HepG2 (cell line): ENCODE measurements around the gene ARHGEF4.

ENCODE experiments used
- GLI4 ChIP-seq: sonication (generic); formaldehyde crosslinking; IDR thresholded peaks from 2 replicates; pipeline ENCODE4 v1.5.1; 2020; ENCODE audit warnings: missing genetic modification reagents, mild to moderate bottlenecking, moderate library complexity, borderline replicate concordance
- HMGXB4 ChIP-seq, 2 experiments: sonication (generic) in 1 of 2; formaldehyde crosslinking in 1 of 2; IDR thresholded peaks; 2 replicates each; pipeline versions ENCODE4 v1.4.0 to v1.6.1; 2018 to 2020; ENCODE audit warnings: missing genetic modification reagents in 2 of 2, borderline replicate concordance in 1 of 2, low read depth in 1 of 2, mild to moderate bottlenecking in 1 of 2, missing biosample characterization in 1 of 2
- MAFG ChIP-seq: sonication (generic); formaldehyde crosslinking; IDR thresholded peaks from 2 replicates; pipeline ENCODE4 v1.5.1; 2020; ENCODE audit warnings: mild to moderate bottlenecking, missing genetic modification reagents
- PBX3 ChIP-seq: sonication (generic); formaldehyde crosslinking; IDR thresholded peaks from 2 replicates; pipeline ENCODE4 v1.8.1; 2023; ENCODE audit warnings: missing genetic modification reagents, inconsistent platforms, borderline replicate concordance
- POLR2A ChIP-seq, 2 experiments: IDR thresholded peaks; 2 replicates each; pipeline ENCODE4 v1.6.1; 2011; ENCODE audit warnings: low read depth in 2 of 2, low read length in 2 of 2, mild to moderate bottlenecking in 1 of 2, moderate library complexity in 1 of 2; ENCODE audit not compliant: insufficient read depth in 1 of 2
- ZNF839 ChIP-seq: sonication (generic); formaldehyde crosslinking; IDR thresholded peaks from 2 replicates; pipeline ENCODE4 v1.4.0; 2020; ENCODE audit warnings: missing genetic modification reagents, mild to moderate bottlenecking, borderline replicate concordance

DNA sequence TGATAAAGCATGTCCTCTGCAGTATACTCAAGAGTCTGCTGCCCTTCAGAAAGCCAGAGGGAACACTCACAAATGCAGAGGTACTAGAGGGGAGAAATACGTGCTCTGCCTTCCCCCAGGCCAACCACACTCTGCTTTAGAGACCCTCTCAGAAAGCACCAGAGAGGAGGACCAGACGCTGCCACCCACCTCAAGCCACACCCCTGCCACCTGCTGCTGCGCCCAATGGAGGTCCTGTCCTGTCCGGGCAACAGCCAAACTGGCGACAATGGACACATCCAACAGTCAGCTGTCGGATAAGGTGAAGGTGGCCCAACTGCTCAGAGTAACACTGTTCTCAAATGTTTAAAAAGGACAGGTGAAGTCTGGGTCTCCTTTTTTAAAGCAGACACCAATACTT is 211.9 kb downstream of the ARHGEF4 start:
- TF ChIP-seq ZNF839 (CRISPR knock-in tag) (no peak), GLI4 (CRISPR knock-in tag) (no peak), MAFG (no peak), PBX3 (CRISPR knock-in tag) (no peak), HMGXB4 (CRISPR knock-in tag; IDR thresholded peaks at IDR 0.05; ENCODE audit: borderline replicate concordance in 1 of 2, low read depth in 1 of 2) (no peak), POLR2A (IDR thresholded peaks at IDR 0.05; ENCODE audit: insufficient read depth in 1 of 2, low read depth in 2 of 2, low read length in 2 of 2) (no peak)
